Hematopoietic multipotent progenitor cell (in vitro differentiated cells): Measurements from ENCODE around the gene LRRIQ3. TPM values are rescaled to one million over a fixed set of nuclear protein-coding genes. Genes with fewer than 3 reads are reported as not detected.
A peak's percentile ranks its signal among the peaks of the same experiment; 100 is the strongest.

Source experiments
- DNase-seq, 3 donors: peaks; one replicate each; pipeline ENCODE4 v3.0.0-alpha.2; 2011 to 2015; ENCODE audit warnings: low read depth in 2 of 3, low spot score in 2 of 3
- total RNA-seq: library from RNA; depleted of rRNA; stranded (reverse); fragments of >200 nt; gene quantifications from one replicate; pipeline ENCODE4 v1.2.3, GENCODE V29; 2012

LRRIQ3 gene
- total RNA-seq, 1 donor: 0.27 TPM

DNA sequence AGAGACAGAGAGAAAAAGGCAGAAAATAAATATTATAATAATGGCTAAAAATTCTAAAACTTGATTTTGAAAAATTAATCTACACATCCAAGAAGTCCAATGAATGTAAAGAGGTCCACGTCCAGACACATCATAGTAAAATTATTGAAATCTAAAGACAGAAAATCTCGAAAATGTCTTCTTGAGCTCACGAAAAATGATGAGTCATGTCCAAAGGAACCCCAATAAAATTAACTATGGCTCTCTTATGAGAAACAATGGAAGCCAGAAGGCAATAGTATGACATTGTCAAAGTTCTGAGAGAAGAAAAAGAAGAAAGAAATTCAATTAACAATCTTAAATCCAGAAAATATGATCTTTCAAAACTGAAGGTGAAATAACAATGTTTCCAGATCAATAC, 84.6 kb downstream of the LRRIQ3 start:
- no peak for DNase-seq

- no peak for DNase-seq
Observed at GRCh38 chr1:74107394-74107793, 90.6 kb downstream of the LRRIQ3 start.

GRCh38 chr1:74091371-74091770, 106.6 kb downstream of the LRRIQ3 start:
- DNase-seq: no peak

GRCh38 chr1:74083128-74083527, 114.8 kb downstream of the LRRIQ3 start:
- DNase-seq: no peak

DNA sequence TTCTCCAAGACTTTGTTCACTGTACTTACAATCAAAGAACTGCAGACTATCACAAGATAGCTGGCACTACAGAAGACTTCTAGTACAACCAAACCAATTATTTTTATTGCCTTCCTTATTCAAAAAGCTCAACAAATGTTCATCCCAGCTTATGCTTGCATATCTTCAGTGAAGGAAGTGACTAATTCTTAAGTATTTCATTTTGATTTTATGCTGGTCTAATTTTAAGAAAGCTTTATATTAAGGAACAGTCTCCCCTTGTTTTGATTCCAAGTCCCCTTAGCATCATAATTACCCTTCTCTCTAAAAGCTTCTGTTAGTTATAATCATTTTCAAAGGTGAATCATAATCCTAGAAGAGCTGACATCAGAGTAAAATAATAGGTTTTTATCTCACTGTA, 132.9 kb downstream of the LRRIQ3 start:
- DNase-seq: no peak

- no peak for DNase-seq
Observed at GRCh38 chr1:74057719-74058118, 140.3 kb downstream of the LRRIQ3 start.

DNA sequence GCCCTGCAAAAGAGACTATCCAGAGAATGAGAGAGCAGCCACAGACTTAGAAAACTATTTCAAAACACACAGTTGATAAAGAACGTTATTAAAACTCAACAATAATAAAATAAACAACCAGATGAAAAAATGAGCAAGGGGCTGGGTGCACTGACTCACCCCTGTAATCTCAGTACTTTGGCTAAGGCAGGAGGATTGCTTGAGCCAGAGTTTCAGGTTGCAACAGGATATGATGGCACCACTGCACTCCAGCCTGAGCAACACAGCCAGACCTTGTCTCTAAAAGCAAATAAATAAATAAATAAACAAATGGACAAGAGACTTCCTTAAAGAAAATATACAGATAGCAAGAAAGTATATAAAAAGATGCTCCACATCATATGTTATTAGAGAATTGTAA, 144.6 kb downstream of the LRRIQ3 start:
- DNase-seq: no peak

GRCh38 chr1:74050386-74050785, 147.6 kb downstream of the LRRIQ3 start:
- DNase-seq: no peak

GRCh38 chr1:74038042-74038441, 159.9 kb downstream of the LRRIQ3 start:
- DNase-seq: no peak

- DNase-seq: no peak
Observed at GRCh38 chr1:74012583-74012982, 185.4 kb downstream of the LRRIQ3 start.

DNA sequence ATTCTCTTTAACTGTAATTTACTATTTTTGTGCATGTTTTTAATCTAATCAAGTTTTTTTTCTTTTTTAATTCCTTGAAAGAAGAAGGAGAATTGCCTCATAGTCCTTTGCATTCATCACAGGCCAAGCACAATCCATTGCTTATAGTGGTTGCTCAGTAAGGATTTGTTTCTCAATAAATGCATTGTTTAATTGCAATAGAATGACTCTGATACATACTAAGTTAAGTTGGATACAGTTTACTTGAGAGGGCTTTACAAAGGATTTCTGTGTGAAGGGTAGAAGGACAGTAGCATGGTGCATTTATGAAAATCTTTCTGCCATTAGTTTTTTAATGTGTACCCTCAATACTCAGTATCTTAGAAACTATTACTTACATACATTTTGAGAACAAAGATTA, 186.2 kb downstream of the LRRIQ3 start:
- no peak for DNase-seq

- DNase-seq: peak in 1 of 3 donors; percentile 6
Observed at GRCh38 chr1:74010206-74010605, 187.8 kb downstream of the LRRIQ3 start.

GRCh38 chr1:74005533-74005932, 192.4 kb downstream of the LRRIQ3 start:
- DNase-seq: no peak

- DNase-seq: no peak
Observed at GRCh38 chr1:74003806-74004205, 194.2 kb downstream of the LRRIQ3 start.

DNA sequence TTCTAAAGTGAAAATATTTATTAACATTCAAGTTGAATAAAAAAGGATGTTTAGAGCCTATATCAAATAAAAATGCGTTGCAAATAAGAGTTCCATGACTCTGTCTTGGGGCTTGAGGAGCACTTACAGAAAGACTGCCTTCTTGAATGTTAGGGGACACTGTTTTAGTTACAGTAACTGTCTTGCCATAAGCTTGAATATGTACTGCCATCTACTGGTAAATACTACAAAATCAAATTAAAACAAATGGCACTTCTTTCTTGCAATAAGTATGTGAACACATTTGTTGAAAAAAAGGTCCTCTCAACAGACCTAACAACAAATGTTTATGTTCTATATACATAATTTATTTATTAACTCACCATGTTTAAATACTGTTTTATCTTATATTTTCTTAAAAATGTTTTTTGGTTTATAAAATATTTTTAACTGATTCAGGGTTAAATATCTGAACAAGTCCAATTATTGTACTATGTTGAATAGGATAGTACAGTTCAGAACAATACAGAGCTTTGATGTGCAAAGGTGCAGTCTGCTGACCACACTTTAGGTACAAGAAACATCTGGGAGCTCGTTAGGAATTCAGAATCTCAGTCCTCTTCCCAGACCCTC, 199.5 kb downstream of the LRRIQ3 start:
- DNase-seq: peak in 2 of 3 donors; percentile 9 to 54

GRCh38 chr1:73980324-73981040, 217.5 kb downstream of the LRRIQ3 start:
- no peak for DNase-seq

- no peak for DNase-seq
Observed at GRCh38 chr1:73979684-73980083, 218.3 kb downstream of the LRRIQ3 start.

DNA sequence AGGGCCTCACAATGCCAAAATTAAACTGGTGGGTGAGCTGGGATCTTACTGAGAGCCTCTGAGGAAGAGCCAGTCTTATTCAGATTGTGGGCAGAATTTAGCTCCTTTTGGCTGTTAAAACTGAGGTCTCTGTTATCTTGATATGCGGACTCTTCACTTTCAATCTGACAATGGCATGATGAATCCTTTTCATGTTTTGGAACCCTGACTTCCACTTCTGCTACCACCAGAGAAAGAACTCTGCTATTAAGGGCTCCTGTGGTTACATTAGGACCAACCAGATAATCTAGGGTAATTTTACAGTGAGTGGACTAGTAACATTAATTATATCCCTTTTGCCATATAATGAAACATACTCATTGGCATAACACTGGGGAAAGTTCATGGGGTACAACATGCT, 219.0 kb downstream of the LRRIQ3 start:
- no peak for DNase-seq
